ENCODE results near the gene PRCP.
"Not testable (repeated sequence)": the region's sequence is repeated elsewhere in the genome, so short reads cannot be mapped to it uniquely, and the experiment has no call there.

Gene PRCP

GRCh38 chr11:82900277-82901164 lies at the start of gene PRCP:
Gene PRCP (minus strand): TSS chr11:82900430. CDS start chr11:82900402, 28 bp downstream.
- peak; percentile 85 for DNase-seq

- DNase-seq: no peak
Observed at GRCh38 chr11:82949352-82949751, 49.1 kb upstream of the PRCP start.

- DNase-seq: no peak
Observed at GRCh38 chr11:82945682-82946081, 45.5 kb upstream of the PRCP start.

- DNase-seq: not testable (repeated sequence)
Observed at GRCh38 chr11:82945041-82945440, 44.8 kb upstream of the PRCP start.

GRCh38 chr11:82944198-82944597 lies 44.0 kb upstream of the PRCP start:
- no peak for DNase-seq

GRCh38 chr11:82943430-82943829 lies 43.2 kb upstream of the PRCP start:
- not testable (repeated sequence) for DNase-seq

- no peak for DNase-seq
Observed at GRCh38 chr11:82942376-82942775, 42.1 kb upstream of the PRCP start.

- DNase-seq: no peak
Observed at GRCh38 chr11:82939456-82939855, 39.2 kb upstream of the PRCP start.

- no peak for DNase-seq
Observed at GRCh38 chr11:82937554-82937953, 37.3 kb upstream of the PRCP start.

- DNase-seq: no peak
Observed at GRCh38 chr11:82936261-82936660, 36.0 kb upstream of the PRCP start.

GRCh38 chr11:82932564-82932963 lies 32.3 kb upstream of the PRCP start:
- DNase-seq: no peak

GRCh38 chr11:82930734-82931133 lies 30.5 kb upstream of the PRCP start:
- DNase-seq: no peak

- DNase-seq: no peak
Observed at GRCh38 chr11:82930229-82930628, 30.0 kb upstream of the PRCP start.

- no peak for DNase-seq
Observed at GRCh38 chr11:82929121-82929520, 28.9 kb upstream of the PRCP start.

- DNase-seq: peak; percentile 74
Observed at GRCh38 chr11:82927264-82927880, 27.1 kb upstream of the PRCP start.

- DNase-seq: no peak
Observed at GRCh38 chr11:82924522-82925224, 24.4 kb upstream of the PRCP start.

GRCh38 chr11:82922396-82923173 lies 22.4 kb upstream of the PRCP start:
- DNase-seq: not testable (repeated sequence)

- not testable (repeated sequence) for DNase-seq
Observed at GRCh38 chr11:82920227-82920626, 20.0 kb upstream of the PRCP start.

GRCh38 chr11:82919786-82920185 lies 19.6 kb upstream of the PRCP start:
- not testable (repeated sequence) for DNase-seq

GRCh38 chr11:82909015-82909640 lies 8.9 kb upstream of the PRCP start:
- DNase-seq: no peak

GRCh38 chr11:82908311-82908710 lies 8.1 kb upstream of the PRCP start:
- no peak for DNase-seq

GRCh38 chr11:82907371-82907770 lies 7.1 kb upstream of the PRCP start:
- DNase-seq: no peak

Data from COR-L47 (cell line).